Measurements from ENCODE around the gene PBX1. TPM values are rescaled to one million over a fixed set of nuclear protein-coding genes. Genes with fewer than 3 reads are reported as not detected.

PBX1 gene
- total and polyA plus RNA-seq, 2 experiments from 2014 or later: 14.8 to 61.6 TPM

DNA sequence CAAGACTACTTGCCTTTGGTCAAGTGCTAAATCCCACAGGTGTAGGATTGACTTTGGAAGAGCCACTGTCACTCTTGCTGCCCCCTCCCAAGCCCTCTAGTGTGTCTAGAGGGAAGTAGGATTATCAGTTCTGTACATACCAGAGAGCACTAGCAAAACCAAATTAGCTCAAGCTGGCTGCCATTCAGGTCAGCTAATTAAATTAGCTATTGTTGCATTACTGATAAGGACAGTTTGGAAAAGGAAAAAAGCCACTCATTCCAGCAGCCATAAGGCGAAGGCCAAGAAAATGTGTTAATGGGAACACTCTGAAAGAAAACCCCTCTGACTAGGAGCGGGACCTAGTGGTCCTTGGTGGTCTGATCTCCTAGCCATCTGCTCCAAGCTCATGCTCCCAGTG lies 321.7 kb downstream of the PBX1 start:
- Histone ChIP-seq H3K9me2 (replicated peaks; ENCODE audit: insufficient read depth) (no peaks in the 10 kb centered on the region), H3K27me3 (no peaks in the 10 kb centered on the region), H3K9me3 (ENCODE audit: low read depth) (no peaks in the 10 kb centered on the region), H3K4me3 (no peak overlapping the region), H3K36me3 (replicated peaks; ENCODE audit: insufficient read depth, low read depth) (no peaks in the 10 kb centered on the region), H3K4me1 (ENCODE audit: insufficient read depth) (no peaks in the 10 kb centered on the region), H3K27ac (no peak overlapping the region), H4K20me1 (ENCODE audit: insufficient read depth, poor library complexity, severe bottlenecking) (no peaks in the 10 kb centered on the region), H3K79me2 (no peaks in the 10 kb centered on the region), H2AFZ (no peak overlapping the region), H3K4me2 (no peak overlapping the region)
- TF ChIP-seq, protein P1, sequence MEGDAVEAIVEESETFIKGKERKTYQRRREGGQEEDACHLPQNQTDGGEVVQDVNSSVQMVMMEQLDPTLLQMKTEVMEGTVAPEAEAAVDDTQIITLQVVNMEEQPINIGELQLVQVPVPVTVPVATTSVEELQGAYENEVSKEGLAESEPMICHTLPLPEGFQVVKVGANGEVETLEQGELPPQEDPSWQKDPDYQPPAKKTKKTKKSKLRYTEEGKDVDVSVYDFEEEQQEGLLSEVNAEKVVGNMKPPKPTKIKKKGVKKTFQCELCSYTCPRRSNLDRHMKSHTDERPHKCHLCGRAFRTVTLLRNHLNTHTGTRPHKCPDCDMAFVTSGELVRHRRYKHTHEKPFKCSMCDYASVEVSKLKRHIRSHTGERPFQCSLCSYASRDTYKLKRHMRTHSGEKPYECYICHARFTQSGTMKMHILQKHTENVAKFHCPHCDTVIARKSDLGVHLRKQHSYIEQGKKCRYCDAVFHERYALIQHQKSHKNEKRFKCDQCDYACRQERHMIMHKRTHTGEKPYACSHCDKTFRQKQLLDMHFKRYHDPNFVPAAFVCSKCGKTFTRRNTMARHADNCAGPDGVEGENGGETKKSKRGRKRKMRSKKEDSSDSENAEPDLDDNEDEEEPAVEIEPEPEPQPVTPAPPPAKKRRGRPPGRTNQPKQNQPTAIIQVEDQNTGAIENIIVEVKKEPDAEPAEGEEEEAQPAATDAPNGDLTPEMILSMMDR (IDR thresholded peaks at IDR 0.05; ENCODE audit: poor library complexity): no peak
- no peak for TF ChIP-seq EZH2 (IDR thresholded peaks at IDR 0.05; ENCODE audit: borderline replicate concordance)
- TF ChIP-seq EZH2phosphoT487 (IDR thresholded peaks at IDR 0.05; ENCODE audit: low read depth, severe bottlenecking, unreplicated experiment): no peak
- no peak for DNase-seq (ENCODE audit: low spot score)
- WGBS (ENCODE audit: low lambda C conversion rate, missing lambda C conversion rate): 83% methylated on average over 2 of the region's 2 CpGs

DNA sequence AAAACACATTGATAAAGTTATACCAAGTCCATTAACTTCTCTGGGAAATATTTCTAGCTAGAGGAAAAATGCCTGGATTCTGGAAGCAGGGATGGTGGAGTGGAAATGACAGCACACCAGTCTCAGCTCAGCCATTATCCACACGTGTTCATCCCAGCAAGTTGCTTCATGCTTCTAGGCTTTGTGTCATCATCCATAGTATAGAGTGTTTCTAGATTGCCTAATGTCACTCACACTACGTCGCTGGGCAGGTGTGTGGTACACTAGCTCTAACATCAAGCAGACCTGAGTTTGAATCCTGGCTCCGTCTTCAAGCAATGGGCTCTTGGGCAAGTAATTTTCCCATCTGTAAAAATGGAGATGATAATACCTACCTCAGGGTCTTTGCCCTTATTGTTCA lies 326.3 kb downstream of the PBX1 start:
- H3K9me2 ChIP-seq (replicated peaks; ENCODE audit: insufficient read depth): no peaks in the 10 kb centered on the region
- no peak overlapping the region for H2AFZ ChIP-seq
- no peaks in the 10 kb centered on the region for H3K27me3 ChIP-seq
- WGBS (ENCODE audit: low lambda C conversion rate, missing lambda C conversion rate): 95% methylated on average over 4 of the region's 4 CpGs
- H4K20me1 ChIP-seq (ENCODE audit: insufficient read depth, poor library complexity, severe bottlenecking): no peaks in the 10 kb centered on the region
- TF ChIP-seq EZH2phosphoT487 (IDR thresholded peaks at IDR 0.05; ENCODE audit: low read depth, severe bottlenecking, unreplicated experiment) (no peak), EZH2 (IDR thresholded peaks at IDR 0.05; ENCODE audit: borderline replicate concordance) (no peak)
- TF ChIP-seq, protein P1 (IDR thresholded peaks at IDR 0.05; ENCODE audit: poor library complexity): no peak
- H3K27ac ChIP-seq: no peak overlapping the region
- H3K4me2 ChIP-seq: no peak overlapping the region
- no peak overlapping the region for H3K4me3 ChIP-seq
- no peaks in the 10 kb centered on the region for H3K36me3 ChIP-seq (replicated peaks; ENCODE audit: insufficient read depth, low read depth)
- no peak for DNase-seq (ENCODE audit: low spot score)
- no peaks in the 10 kb centered on the region for H3K4me1 ChIP-seq (ENCODE audit: insufficient read depth)
- no peaks in the 10 kb centered on the region for H3K9me3 ChIP-seq (ENCODE audit: low read depth)
- no peaks in the 10 kb centered on the region for H3K79me2 ChIP-seq

- H3K27me3 ChIP-seq: no peaks in the 10 kb centered on the region
- H3K4me3 ChIP-seq: no peak overlapping the region
- no peaks in the 10 kb centered on the region for H3K9me3 ChIP-seq (ENCODE audit: low read depth)
- no peaks in the 10 kb centered on the region for H3K79me2 ChIP-seq
- TF ChIP-seq, protein P1 (IDR thresholded peaks at IDR 0.05; ENCODE audit: poor library complexity): no peak
- TF ChIP-seq EZH2phosphoT487 (IDR thresholded peaks at IDR 0.05; ENCODE audit: low read depth, severe bottlenecking, unreplicated experiment) (peak; percentile 100), EZH2 (IDR thresholded peaks at IDR 0.05; ENCODE audit: borderline replicate concordance) (no peak)
- no peaks in the 10 kb centered on the region for H3K9me2 ChIP-seq (replicated peaks; ENCODE audit: insufficient read depth)
- no peak overlapping the region for H2AFZ ChIP-seq
- H3K27ac ChIP-seq: no peak overlapping the region
- H4K20me1 ChIP-seq (ENCODE audit: insufficient read depth, poor library complexity, severe bottlenecking): no peaks in the 10 kb centered on the region
- no peak overlapping the region for H3K4me2 ChIP-seq
- no peaks in the 10 kb centered on the region for H3K36me3 ChIP-seq (replicated peaks; ENCODE audit: insufficient read depth, low read depth)
- no peaks in the 10 kb centered on the region for H3K4me1 ChIP-seq (ENCODE audit: insufficient read depth)
- WGBS (ENCODE audit: low lambda C conversion rate, missing lambda C conversion rate): 47% methylated on average over 1 of the region's 1 CpG
- DNase-seq (ENCODE audit: low spot score): peak; percentile 11
Observed at GRCh38 chr1:164886101-164886500, 327.1 kb downstream of the PBX1 start.

- Histone ChIP-seq H3K27me3 (no peaks in the 10 kb centered on the region), H3K36me3 (replicated peaks; ENCODE audit: insufficient read depth, low read depth) (no peaks in the 10 kb centered on the region), H3K9me3 (ENCODE audit: low read depth) (no peaks in the 10 kb centered on the region), H3K4me3 (no peak overlapping the region), H3K27ac (no peak overlapping the region), H3K4me1 (ENCODE audit: insufficient read depth) (no peaks in the 10 kb centered on the region), H3K4me2 (no peak overlapping the region), H3K79me2 (no peaks in the 10 kb centered on the region), H4K20me1 (ENCODE audit: insufficient read depth, poor library complexity, severe bottlenecking) (no peaks in the 10 kb centered on the region), H2AFZ (no peak overlapping the region), H3K9me2 (replicated peaks; ENCODE audit: insufficient read depth) (no peaks in the 10 kb centered on the region)
- TF ChIP-seq, protein P1 (IDR thresholded peaks at IDR 0.05; ENCODE audit: poor library complexity): no peak
- no peak for TF ChIP-seq EZH2 (IDR thresholded peaks at IDR 0.05; ENCODE audit: borderline replicate concordance)
- no peak for TF ChIP-seq EZH2phosphoT487 (IDR thresholded peaks at IDR 0.05; ENCODE audit: low read depth, severe bottlenecking, unreplicated experiment)
- DNase-seq (ENCODE audit: low spot score): no peak
Observed at GRCh38 chr1:164891615-164892014, 332.6 kb downstream of the PBX1 start.
